HG03045 (cell line): ENCODE data around the gene NUDT4B.
"Not testable (repeated sequence)": the region's sequence is repeated elsewhere in the genome, so short reads cannot be mapped to it uniquely, and the experiment has no call there.

Experiments used
- ATAC-seq: cut with Tn5 transposase; IDR thresholded peaks from one replicate; pipeline ENCODE4 v1.9.1; 2021; ENCODE audit warnings: mild to moderate bottlenecking, moderate library complexity; ENCODE audit not compliant: unreplicated experiment

The NUDT4B gene

DNA sequence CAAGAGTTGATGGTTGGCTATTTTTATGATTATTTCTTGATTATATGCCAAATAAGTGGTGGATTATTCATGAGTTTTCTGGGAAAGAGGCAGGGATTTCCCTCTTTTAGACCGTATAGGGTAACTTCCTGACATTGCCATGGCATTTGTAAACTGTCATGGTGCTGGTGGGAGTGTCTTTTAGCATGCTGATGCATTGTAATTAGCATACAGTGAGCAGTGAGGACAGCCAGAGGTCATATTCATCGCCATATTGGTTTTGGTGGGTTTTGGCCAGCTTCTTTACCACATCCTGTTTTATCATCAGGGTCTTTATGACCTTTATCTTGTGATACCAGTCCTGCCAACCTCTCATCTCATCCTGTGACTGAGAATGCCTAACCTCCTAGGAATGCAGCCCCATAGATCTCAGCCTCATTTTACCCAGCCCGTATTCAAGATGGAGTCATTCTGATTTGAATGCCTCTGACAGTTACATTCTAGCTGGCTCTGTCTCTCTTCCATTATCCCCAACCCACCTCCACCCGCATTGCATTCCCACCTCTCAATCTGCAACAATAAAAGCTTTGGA is 45.3 kb downstream of the NUDT4B start:
- ATAC-seq = not testable (repeated sequence)
